Motor neuron (in vitro differentiated cells): Measurements from ENCODE around the gene PDCD7. TPM values are rescaled to one million over a fixed set of nuclear protein-coding genes. Genes with fewer than 3 reads are reported as not detected.

Experiments used
- ATAC-seq, 8 experiments: fragments of 200-7000 bp; cut with Tn5 transposase; replicated peaks in 6 of 8; 2 replicates each; pipeline ENCODE4 v1.8.0; 2021; ENCODE audit warnings: mild to moderate bottlenecking in 8 of 8, moderate library complexity in 8 of 8
- H3K27ac ChIP-seq, 2 donors: fragments of 250-450 bp; sonication (Bioruptor Pico); 2 replicates each; pipeline ENCODE4 v1.9.0; 2021; ENCODE audit warnings: antibody characterized with exemption in 2 of 2, mild to moderate bottlenecking in 2 of 2, moderate library complexity in 1 of 2
- H3K4me1 ChIP-seq, 2 donors: fragments of 250-450 bp; sonication (Bioruptor Pico); replicated peaks in 1 of 2; 2 replicates each; pipeline ENCODE4 v1.6.1; 2021; ENCODE audit warnings: antibody characterized with exemption in 2 of 2, mild to moderate bottlenecking in 2 of 2, moderate library complexity in 1 of 2
- H3K4me3 ChIP-seq, 5 donors: fragments of 250-450 bp; sonication (Bioruptor Pico); 2 replicates each; pipeline ENCODE4 v1.9.0; 2021; ENCODE audit warnings: antibody characterized with exemption in 5 of 5, mild to moderate bottlenecking in 5 of 5, moderate library complexity in 4 of 5
- WGBS, 10 experiments: fragments of 450-650 bp; shearing (Covaris generic); methylation state at CpG; one replicate each; pipeline ENCODE4 v1.0.0; 2022; 5-methylcytosine and 5-hydroxymethylcytosine counted together
- in situ Hi-C, 9 experiments: fragments of 400-800 bp; cut with MboI; loops; one replicate each; pipeline ENCODE4 v1.15.0; 2021; ENCODE audit warnings: low sequenced_read_pairs in 9 of 9, low pct_unique_long_range_greater_than_20kb in 2 of 9; ENCODE audit not compliant: unreplicated experiment in 9 of 9
- total RNA-seq, 8 experiments: library from RNA; unstranded; fragments of 300-600 nt; gene quantifications; 2 replicates each; pipeline versions ENCODE4 v1.2.3 to v1.2.4, GENCODE V29; 2022

PDCD7 gene
- total RNA-seq, 8 experiments from 2014 or later, result 13.4 to 20.9 (median 17.5) TPM

DNA sequence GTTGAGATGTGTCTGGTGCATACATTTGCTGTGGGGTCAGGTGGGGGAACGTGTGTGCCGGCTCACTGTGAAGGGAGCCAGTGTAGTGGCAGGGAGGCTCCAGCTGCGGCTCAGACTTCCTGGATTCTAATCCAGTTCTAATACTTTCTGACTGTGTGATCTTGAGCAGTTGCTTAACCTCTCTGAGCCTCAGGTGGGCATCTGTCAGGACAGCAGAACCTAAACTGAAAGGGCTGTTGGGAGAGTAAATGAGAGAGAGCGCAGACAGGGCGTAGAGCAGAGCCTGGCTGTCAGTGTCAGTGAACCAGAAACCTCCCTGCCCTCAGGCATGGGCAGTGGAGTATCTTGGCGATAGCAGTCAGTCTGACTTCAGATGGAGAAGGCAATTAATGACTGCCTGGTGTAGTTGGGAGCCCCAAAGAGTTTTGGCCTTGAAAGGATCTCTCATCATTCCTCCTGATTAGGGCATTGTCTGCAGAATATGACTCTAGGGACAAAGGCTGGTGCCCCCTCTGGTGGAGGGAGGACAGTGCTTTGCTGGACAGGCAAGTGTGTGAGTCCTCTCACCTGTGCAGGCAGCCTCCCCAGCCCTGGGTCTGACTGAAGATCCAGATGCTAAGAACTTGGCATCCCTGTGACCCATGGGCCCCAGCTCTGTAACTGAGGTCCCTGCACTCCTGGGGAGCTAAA, 47.5 kb downstream of the PDCD7 start:
- peaks cover 25 to 32% of the 10 kb centered on the region in 2 donors for H3K4me1 ChIP-seq
- H3K4me3 ChIP-seq, result no peak overlapping the region
- WGBS, 10 experiments, result 0 to 100% (median 90%) methylated on average over 1 to 3 of the region's 6 CpGs; no CpG with 5 or more reads in 3 of the 10 experiments
- in situ Hi-C loops, result no loop called here
- peak in 4 of 8 experiments; percentile 13 to 62 (median 50) for ATAC-seq
- no peak overlapping the region for H3K27ac ChIP-seq

GRCh38 chr15:65085207-65085753, 48.3 kb downstream of the PDCD7 start:
- Histone ChIP-seq H3K27ac (no peak overlapping the region), H3K4me3 (no peak overlapping the region), H3K4me1 (peaks cover 25 to 34% of the 10 kb centered on the region in 2 donors)
- peak in 1 of 8 experiments; percentile 16 for ATAC-seq
- 54 to 100% (median 80%) methylated on average over 1 to 3 of the region's 8 CpGs; no CpG with 5 or more reads in 5 of the 10 experiments for WGBS, 10 experiments
- in situ Hi-C loops, result no loop called here

DNA sequence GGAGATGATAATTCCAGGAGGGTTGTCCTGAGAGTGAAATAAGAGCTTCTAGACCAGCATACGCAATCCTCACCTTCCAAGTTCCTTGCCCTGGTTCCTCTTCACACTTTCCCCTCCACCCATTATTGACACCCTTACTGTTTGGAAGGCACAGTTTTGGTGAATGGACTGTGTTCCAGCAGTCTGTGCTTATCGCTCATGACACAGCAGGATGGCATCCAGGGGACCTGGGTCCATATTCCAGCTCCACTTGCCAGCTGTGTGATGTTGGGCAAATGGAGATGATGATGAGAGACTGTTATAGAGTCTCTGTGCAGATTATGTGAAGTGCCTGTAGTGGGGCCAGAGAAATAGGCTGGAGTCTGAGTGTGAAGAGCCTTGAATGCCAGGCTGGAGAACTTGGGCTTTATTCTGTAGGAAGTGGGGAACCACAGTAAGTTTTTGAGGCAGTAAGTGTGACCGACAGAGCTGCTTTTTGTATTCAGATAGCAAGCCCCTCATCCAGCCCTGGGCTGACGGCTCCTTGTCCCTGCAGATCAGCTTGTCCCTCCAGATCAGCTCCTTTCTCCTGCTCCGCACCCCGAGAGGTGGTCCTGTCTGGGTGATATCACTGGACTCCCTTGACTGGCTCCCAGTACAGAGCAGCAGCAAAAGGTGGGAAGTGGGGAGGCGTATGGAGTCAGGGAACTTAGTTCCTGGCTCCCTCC, 49.0 kb downstream of the PDCD7 start:
- H3K4me3 ChIP-seq, result no peak overlapping the region
- peaks cover 25 to 34% of the 10 kb centered on the region in 2 donors for H3K4me1 ChIP-seq
- in situ Hi-C loops, result no loop called here
- no peak for ATAC-seq
- no peak overlapping the region for H3K27ac ChIP-seq
- 60 to 100% (median 95%) methylated on average over 1 to 4 of the region's 7 CpGs; no CpG with 5 or more reads in 4 of the 10 experiments for WGBS, 10 experiments

DNA sequence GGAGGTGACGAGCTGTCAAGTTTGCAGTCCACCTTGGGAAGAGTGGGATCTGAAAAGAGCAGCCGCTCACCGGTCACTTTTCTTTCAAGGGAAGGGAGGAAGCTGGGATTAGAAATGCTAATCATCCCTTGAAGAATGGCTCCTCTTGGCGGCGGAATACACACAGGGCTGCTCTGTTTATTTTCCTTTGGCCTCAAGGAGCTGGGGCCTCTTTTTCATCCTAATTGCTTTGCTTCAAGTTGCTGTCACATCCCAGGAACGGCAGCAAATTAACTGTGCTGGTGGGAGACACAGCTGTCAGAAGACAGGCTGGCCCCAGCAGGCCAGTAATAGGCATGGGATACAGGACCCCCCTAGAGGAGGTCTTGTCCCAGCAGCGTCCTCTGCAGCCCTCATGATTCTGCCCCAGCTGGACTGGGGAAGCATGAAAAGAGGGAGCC, 50.3 kb downstream of the PDCD7 start:
- H3K4me3 ChIP-seq, result no peak overlapping the region
- in situ Hi-C loops, result no loop called here

DNA sequence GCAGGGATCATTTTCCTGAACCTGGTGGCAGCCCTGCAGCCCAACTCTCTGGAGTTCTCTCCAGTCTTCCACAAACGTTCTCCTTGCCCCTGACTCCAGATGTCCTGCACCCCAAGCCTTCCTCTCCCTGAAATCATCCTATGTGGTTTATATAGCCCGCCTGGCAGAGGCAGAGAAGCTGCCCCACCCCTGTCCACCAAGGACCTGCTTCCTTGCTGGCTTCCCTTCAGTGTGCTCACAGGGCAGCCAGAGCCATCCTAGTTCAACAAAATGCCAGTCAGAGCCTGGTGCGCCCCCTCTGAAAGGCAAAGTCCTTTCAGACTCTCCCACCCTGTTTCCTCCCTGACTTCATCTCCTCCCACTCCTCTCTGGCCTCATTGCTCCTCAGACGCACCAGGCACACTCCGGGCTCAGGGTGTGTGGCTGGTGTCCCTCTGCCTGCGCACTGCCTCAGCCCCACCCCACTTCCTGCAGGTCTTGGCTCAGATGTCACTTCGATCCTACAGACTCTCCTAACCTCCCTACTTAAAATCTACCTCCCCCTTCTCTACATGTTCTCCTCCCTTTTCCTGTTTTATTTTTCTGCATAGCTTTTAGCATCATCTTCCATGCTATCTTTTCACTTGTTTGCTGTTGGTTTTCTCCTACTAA, 51.2 kb downstream of the PDCD7 start:
- H3K4me3 ChIP-seq, result no peak overlapping the region
- in situ Hi-C loops, result no loop called here
- H3K4me1 ChIP-seq, result peaks cover 20 to 34% of the 10 kb centered on the region in 2 donors
- no peak overlapping the region for H3K27ac ChIP-seq
- 0 to 43% (median 12%) methylated on average over 1 to 5 of the region's 7 CpGs for WGBS, 10 experiments
- ATAC-seq, result peak; percentile 17 to 73 (median 44)

More for the DNA sequence above, 50.3 kb downstream of the PDCD7 start:
- peak in 7 of 8 experiments; percentile 18 to 84 (median 80) for ATAC-seq
- Histone ChIP-seq H3K4me1 (peaks cover 20 to 34% of the 10 kb centered on the region in 2 donors), H3K27ac (peak overlapping the region in 1 of 2 donors; percentile 0)
- WGBS, 10 experiments, result 0 to 83% (median 10%) methylated on average over 1 to 5 of the region's 7 CpGs; no CpG with 5 or more reads in 1 of the 10 experiments

DNA sequence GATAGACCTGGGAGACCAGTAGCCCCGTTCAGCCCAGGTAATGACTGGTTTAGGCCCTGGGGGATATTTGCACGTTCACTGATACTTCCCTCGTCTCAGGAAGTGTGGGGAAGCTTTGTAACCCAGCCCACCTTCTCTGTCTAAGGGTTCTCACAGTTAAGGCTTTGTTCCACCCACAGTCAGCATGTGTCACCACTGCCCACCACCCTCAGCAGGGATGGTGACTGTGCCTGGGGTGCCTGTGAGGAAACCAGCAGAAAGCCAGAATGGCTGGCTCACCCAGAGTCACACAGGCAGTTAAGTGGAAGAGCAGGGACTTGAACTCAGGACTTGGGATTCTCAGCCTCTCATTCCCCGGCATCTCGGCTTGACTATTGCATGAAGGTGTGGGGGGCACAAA, 51.9 kb downstream of the PDCD7 start:
- no peak overlapping the region for H3K27ac ChIP-seq
- H3K4me1 ChIP-seq, result peaks cover 20 to 34% of the 10 kb centered on the region in 2 donors
- no peak overlapping the region for H3K4me3 ChIP-seq
- no peak for ATAC-seq
- in situ Hi-C loops, result no loop called here
- 60 to 100% (median 81%) methylated on average over 1 to 2 of the region's 5 CpGs; no CpG with 5 or more reads in 4 of the 10 experiments for WGBS, 10 experiments

DNA sequence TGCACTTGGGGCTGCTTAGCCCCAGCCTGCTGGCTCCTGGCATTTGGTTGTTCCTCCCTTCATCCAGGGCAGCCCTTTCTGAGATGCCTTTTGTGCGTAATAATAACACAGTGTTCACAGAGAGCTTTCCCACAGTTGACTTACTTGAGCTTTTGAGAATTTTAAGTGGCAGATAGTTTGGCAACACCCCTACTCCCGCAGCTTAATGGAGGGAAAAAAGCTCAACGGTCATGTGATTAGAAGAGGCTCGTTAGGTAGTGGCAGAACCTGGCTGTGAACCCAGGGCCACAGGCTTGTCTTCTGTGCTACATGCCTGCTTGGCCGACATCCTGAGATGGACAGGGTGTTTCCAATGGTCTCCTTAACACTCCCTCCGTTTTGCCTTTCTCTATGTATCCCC, 52.3 kb downstream of the PDCD7 start:
- WGBS, 10 experiments, result 20 to 100% (median 55%) methylated on average over 1 to 5 of the region's 6 CpGs; no CpG with 5 or more reads in 3 of the 10 experiments
- in situ Hi-C loops, result no loop called here
- no peak for ATAC-seq
- H3K4me1 ChIP-seq, result peaks cover 20 to 31% of the 10 kb centered on the region in 2 donors
- H3K4me3 ChIP-seq, result no peak overlapping the region
- no peak overlapping the region for H3K27ac ChIP-seq

DNA sequence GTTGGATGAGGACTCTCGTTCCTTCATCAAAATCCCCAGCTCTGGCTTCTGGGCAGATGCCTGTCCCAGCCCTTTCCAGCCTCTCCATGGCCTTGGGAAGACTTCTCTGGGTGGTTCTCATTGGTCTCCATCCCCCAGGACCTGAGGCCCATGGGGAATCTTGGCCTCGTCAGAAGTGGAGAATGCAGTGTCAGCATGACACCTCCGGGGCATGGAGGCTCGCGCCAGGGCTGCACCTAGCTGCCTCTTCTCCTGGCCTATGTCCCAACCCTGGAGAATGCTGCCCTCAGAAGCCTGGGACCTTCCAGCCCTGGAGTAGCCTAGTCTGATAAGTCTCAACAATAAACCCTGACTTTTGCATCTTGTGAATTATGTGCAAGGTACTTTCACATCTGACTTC, 54.0 kb downstream of the PDCD7 start:
- Histone ChIP-seq H3K27ac (no peak overlapping the region), H3K4me1 (peaks cover 20 to 28% of the 10 kb centered on the region in 2 donors), H3K4me3 (no peak overlapping the region)
- ATAC-seq, result no peak
- 33 to 80% methylated on average over 1 of the region's 5 CpGs; no CpG with 5 or more reads in 8 of the 10 experiments for WGBS, 10 experiments
- in situ Hi-C loops, result no loop called here

GRCh38 chr15:65077981-65078352, 55.6 kb downstream of the PDCD7 start:
- Histone ChIP-seq H3K4me3 (no peak overlapping the region), H3K4me1 (peaks cover 8 to 19% of the 10 kb centered on the region in 2 donors), H3K27ac (no peak overlapping the region)
- WGBS, 10 experiments, result 68% methylated on average over 8 of the region's 24 CpGs; no CpG with 5 or more reads in 9 of the 10 experiments
- in situ Hi-C loops, result no loop called here
- peak in 3 of 8 experiments; percentile 73 to 83 (median 75) for ATAC-seq

DNA sequence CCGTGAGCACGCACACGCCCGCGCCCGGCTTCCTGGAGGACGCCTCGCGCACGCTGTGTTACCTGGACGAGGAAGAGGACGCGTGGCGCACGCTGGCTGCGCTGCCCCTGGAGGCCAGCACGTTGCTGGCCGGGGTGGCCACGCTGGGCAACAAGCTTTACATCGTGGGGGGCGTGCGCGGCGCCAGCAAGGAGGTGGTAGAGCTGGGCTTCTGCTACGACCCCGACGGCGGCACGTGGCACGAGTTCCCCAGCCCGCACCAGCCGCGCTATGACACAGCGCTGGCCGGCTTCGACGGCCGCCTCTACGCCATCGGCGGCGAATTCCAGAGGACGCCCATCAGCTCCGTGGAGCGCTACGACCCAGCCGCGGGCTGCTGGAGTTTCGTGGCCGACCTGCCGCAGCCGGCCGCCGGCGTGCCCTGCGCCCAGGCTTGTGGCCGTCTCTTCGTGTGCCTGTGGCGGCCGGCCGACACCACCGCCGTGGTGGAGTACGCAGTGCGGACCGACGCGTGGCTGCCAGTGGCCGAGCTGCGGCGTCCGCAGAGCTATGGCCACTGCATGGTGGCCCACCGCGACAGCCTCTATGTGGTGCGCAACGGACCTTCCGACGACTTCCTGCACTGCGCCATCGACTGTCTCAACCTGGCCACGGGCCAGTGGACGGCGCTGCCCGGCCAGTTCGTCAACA, 56.2 kb downstream of the PDCD7 start:
- Histone ChIP-seq H3K4me3 (no peak overlapping the region), H3K27ac (no peak overlapping the region), H3K4me1 (peaks cover 3 to 13% of the 10 kb centered on the region in 2 donors)
- WGBS, 10 experiments, result 80 to 100% (median 95%) methylated on average over 1 to 36 of the region's 85 CpGs; no CpG with 5 or more reads in 3 of the 10 experiments
- ATAC-seq, result no peak
- in situ Hi-C loops, result no loop called here

DNA sequence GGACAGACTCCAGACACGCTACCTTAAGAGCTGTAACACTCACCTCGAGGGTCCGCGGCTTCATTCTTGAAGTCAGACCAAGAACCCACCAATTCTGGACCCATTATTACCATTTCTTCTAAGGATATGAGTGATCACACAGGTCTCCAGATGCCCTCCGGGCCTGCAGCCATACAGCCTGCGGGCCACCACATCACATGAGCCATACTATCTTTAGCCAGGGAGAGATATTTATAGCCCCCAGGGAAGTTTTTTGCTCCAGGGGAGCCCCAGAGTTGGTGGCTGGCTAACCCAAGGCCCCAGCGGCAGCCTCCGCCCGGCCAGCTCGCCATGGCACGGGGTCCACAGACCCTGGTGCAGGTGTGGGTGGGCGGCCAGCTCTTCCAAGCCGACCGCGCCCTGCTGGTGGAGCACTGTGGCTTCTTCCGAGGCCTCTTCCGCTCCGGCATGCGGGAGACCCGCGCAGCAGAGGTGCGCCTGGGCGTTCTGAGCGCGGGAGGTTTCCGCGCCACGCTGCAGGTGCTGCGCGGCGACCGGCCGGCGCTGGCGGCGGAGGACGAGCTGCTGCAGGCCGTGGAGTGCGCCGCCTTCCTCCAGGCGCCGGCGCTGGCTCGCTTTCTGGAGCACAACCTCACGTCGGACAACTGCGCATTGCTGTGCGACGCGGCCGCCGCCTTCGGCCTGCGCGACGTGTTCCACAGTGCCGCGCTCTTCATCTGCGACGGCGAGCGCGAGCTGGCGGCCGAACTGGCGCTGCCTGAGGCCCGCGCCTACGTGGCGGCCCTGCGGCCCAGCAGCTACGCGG, 56.9 kb downstream of the PDCD7 start, which contains the start of gene KBTBD13:
Gene KBTBD13 (plus strand): TSS at position 261 of the 805 bp plus-strand sequence. CDS start 70 bp downstream, at position 331.
- ATAC-seq, result no peak
- in situ Hi-C loops, result no loop called here
- 85 to 100% (median 94%) methylated on average over 4 to 48 of the region's 73 CpGs; no CpG with 5 or more reads in 5 of the 10 experiments for WGBS, 10 experiments
- no peak within 1 kb of the TSS for H3K27ac ChIP-seq
- peaks cover 0 to 6% of the 10 kb centered on the region in 2 donors for H3K4me1 ChIP-seq
- H3K4me3 ChIP-seq, result no peak within 1 kb of the TSS
